NK-92 (cell line): ENCODE results near the gene ERBB2.
"Not testable (repeated sequence)": the region's sequence is repeated elsewhere in the genome, so short reads cannot be mapped to it uniquely, and the experiment has no call there.

Experiments
- DNase-seq: peaks from one replicate; lab custom pipeline; 2025; ENCODE audit not compliant: unreplicated experiment; lab: John Stamatoyannopoulos, UW

Gene ERBB2

GRCh38 chr17:39702901-39703893 lies 3.3 kb downstream of the ERBB2 start:
- DNase-seq: no peak

- no peak for DNase-seq
Measured at GRCh38 chr17:39703913-39704312, 4.0 kb downstream of the ERBB2 start.

DNA sequence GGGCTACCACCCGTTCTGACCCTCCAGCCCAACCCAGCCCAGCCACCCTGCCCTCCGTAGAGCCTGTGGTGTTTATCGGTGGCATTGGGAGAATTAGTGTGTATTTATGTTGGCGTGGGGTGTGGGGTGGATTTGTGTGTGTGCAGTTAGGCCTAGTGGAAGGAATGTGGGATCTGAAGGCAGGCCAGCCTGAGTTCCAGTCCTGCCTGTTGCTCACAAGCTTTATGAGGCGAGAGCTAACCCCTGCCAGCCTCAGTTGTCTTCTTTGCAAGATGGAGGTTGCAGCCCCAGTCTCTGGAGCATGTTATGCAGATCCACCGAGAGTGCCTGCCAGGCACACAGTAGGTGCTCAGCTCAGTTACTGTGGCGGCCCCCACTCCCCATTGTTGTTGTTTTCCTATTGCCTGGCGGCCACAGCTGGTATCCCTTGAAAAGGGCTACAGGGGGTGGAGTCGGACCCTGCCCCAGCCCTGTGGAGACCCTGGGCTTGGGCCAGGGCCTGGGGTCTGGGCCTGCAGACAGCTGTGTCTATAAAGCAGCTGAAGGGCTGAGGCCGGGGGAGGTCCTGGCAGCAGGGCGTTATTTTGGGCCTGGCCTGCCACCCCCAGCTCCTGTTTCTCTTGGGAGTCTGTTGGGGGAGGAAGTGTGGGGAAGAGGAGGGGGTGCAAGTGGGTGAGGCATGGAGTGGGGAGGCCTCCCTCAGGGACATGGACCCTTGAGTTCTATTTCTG lies 5.1 kb downstream of the ERBB2 start:
- DNase-seq: no peak

DNA sequence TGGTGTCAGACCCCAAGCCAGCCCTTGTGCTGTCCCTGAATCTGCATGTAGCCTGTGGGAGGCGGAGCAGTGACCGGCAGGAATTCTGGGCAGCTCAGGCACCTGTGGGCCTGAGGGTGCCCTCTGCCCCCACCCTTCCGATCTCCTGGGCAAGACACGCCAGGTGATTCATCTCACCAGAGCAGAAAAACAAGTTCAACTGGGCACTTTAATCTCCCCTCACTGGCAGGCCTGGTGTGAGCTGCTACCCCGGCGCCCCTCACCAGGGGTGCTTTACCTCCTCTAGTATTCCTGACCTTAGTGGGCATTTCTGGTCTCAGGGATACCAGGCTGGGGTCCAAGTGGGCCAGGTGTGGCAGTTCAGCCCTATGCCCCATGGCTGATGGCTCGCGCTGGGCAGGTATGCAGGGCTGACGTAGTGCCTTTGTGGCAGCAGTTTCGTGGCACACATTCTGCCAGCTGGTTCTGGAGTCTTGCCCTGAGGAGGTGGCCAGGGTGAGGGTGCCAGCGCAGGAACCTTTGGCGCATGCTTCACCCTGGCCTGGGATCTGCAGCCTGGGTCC lies 6.0 kb downstream of the ERBB2 start:
- no peak for DNase-seq

DNA sequence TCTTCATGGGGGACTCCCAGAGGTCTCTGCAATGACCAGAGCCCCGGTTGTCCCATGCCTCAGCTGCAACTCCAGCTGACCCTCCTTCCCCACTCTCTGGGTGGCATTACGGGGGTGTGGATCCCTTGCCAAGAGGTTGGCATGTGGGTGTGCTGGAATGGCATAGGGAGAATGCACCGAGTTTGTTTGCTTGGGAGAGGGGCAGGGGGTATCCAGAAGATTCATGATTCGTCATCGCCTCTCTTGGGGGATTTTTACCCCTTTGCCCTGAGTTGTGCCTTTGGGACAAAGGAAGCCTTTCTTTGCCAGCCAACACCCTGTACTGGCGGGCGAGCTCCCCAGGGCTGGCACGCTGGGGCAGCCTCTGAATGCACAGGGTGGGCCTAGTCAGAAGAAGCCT lies 6.5 kb downstream of the ERBB2 start:
- DNase-seq: no peak

- DNase-seq: no peak
Measured at GRCh38 chr17:39706921-39707337, 7.1 kb downstream of the ERBB2 start.

- no peak for DNase-seq
Measured at GRCh38 chr17:39709319-39709997, 9.6 kb downstream of the ERBB2 start.

DNA sequence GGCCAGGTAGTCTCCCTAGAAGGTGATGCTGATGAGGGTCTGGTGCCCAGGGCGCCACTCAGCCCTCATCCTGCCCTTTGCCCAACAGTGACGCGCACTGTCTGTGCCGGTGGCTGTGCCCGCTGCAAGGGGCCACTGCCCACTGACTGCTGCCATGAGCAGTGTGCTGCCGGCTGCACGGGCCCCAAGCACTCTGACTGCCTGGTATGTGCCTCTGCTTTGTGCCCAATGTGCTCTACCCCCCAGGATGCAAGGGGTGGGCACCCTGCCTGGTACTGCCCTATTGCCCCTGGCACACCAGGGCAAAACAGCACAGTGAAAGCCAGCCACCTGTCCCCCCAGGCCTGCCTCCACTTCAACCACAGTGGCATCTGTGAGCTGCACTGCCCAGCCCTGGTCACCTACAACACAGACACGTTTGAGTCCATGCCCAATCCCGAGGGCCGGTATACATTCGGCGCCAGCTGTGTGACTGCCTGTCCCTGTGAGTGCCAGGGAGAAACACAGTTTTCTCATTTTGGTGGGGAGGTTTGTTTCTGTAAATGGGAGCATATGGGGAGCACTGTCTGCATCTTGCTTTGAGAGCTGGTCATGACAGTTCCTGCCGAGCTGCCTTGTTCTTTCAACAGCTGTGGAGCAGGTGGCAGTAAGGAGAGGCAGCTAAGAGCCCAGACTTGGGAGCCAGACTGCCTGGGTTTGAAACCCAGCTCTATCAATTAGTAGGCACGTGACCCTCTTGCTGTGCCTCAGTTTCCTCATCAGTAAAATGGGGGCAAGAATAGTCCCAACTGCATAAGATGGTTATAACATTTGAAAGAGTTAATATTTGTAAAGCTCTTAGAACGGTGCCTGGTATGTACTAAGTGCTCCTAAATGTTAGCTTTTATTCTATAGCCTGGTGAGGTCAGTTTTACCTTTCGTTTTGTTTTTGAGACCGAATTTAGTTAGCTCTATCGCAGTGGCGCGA lies 10.4 kb downstream of the ERBB2 start:
- no peak for DNase-seq

GRCh38 chr17:39711071-39711470 lies 11.2 kb downstream of the ERBB2 start:
- not testable (repeated sequence) for DNase-seq

DNA sequence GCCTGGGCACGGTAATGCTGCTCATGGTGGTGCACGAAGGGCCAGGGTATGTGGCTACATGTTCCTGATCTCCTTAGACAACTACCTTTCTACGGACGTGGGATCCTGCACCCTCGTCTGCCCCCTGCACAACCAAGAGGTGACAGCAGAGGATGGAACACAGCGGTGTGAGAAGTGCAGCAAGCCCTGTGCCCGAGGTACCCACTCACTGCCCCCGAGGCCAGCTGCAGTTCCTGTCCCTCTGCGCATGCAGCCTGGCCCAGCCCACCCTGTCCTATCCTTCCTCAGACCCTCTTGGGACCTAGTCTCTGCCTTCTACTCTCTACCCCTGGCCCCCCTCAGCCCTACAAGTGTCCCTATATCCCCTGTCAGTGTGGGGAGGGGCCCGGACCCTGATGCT lies 12.0 kb downstream of the ERBB2 start:
- DNase-seq: no peak

DNA sequence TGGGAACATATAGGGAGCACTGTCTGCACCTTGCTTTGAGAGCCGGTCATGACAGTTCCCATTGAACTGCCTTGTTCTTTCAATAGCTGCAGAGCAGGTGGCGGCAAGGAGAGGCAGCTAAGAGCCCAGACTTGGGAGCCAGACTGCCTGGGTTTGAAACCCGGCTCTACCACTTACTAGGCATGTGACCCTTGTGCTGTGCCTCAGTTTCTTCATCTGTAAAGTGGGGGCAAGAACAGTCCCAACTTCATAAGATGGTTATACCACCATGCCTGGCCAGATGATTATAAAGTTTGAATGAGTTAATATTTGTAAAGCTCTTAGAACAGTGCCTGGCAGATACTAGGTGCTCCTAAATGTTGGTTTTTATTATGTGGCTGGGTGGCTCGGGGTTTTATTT lies 14.4 kb downstream of the ERBB2 start:
- DNase-seq: no peak

GRCh38 chr17:39715375-39716072 lies 15.7 kb downstream of the ERBB2 start:
- DNase-seq: no peak

GRCh38 chr17:39716073-39716818 lies 16.4 kb downstream of the ERBB2 start:
- DNase-seq: no peak

GRCh38 chr17:39716879-39717536 lies 17.1 kb downstream of the ERBB2 start:
- no peak for DNase-seq

- DNase-seq: no peak
Measured at GRCh38 chr17:39717660-39718059, 17.8 kb downstream of the ERBB2 start.

DNA sequence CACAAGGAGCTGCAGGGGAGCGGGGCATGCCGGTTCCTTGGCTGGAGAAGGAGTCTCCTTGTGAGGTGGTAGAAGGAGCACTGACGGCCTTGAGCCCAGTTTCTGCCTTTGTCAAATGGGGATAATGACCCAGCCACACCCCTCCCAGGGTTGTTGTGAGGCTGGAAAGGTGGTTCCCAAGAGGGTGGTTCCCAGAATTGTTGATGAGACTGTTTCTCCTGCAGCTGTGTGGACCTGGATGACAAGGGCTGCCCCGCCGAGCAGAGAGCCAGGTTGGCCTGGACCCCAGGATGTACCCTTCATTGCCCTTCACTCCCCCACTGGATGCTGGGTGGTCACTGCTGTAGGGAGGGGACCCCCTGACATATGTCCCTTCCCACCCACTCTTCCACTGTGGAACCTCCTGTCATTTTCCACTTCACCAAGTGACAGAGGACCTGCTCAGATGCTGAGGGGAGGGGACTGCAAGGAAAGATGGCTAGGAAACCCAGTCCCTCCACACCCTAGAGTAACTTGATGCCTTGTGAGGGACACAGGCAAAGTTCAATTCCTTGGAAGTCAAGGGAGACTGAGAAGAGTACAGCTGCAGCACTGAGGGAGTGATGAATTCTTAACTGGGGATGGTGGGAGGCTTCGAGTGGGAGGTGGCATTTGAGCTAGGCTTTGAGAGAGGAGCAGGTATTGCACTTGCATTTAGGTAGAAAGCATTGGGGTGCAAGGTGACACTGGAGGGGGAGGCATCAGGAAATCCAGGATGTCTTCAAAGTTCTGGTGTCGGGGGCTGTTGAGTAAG lies 19.9 kb downstream of the ERBB2 start:
- DNase-seq: no peak

GRCh38 chr17:39722104-39722503 lies 22.2 kb downstream of the ERBB2 start:
- DNase-seq: no peak
